ENCODE results near the gene LMAN2. TPM values are rescaled to one million over a fixed set of nuclear protein-coding genes. Genes with fewer than 3 reads are reported as not detected.

LMAN2 gene
- total RNA-seq, 2 experiments from 2014 or later, result 110 to 116 TPM

DNA sequence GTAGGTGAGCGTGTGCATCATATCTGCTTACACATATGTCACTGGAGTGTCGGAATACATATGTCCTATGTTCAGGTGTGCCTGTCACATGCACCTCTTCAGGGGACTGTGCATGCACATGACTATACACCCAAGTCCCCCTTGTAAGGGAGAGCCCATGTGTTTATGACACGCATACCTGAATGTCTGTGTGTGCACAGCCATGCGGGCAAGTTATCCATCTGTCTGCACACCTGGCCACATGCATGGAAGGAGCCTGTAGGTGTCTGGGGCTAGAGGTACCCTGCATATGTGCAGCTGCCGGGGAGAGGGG, 5.6 kb upstream of the LMAN2 start:
- POLR2A ChIA-PET, result interaction anchor here (1.0 to 2.6 kb wide), 6 partner anchors 30 to 114 kb away, joined by 3 to 13 read pairs (median 4); no protein-coding TSS in a partner anchor
- peaks cover 60% of the 10 kb centered on the region for H3K4me1 Mint-ChIP-seq
- H3K27ac Mint-ChIP-seq, result peak overlapping the region; percentile 83
- DNase-seq (no peak), ATAC-seq (ENCODE audit: low read depth) (no peak)
- H3K36me3 Mint-ChIP-seq, result peaks cover 24% of the 10 kb centered on the region
- peak overlapping the region; percentile 92 for H3K4me3 Mint-ChIP-seq
- peaks cover 12% of the 10 kb centered on the region for H3K9me3 Mint-ChIP-seq
- no peaks in the 10 kb centered on the region for H3K27me3 Mint-ChIP-seq

DNA sequence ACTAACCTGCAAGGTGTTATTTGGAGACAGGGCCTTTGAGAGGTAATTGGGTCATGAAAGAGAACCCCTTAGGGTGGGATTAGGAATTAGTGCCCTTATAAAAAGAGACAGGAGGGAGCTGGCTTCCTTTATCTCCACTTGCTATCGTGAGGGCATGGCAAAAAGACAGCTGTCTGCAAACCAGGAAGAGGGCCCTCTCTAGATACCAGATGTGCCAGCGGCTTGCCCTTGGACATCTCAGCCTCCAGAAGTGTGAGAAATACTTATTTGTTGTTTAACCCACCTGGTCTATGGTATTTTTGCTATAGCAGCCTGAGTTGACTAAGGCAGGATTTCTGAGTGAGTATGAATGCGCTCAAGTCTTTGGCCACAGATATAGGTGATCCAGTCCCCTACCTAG, 5.3 kb upstream of the LMAN2 start:
- Mint-ChIP-seq H3K4me3 (peak overlapping the region; percentile 92), H3K9me3 (peaks cover 12% of the 10 kb centered on the region), H3K27me3 (no peaks in the 10 kb centered on the region), H3K36me3 (peaks cover 24% of the 10 kb centered on the region), H3K27ac (peak overlapping the region; percentile 83), H3K4me1 (peaks cover 58% of the 10 kb centered on the region)
- POLR2A ChIA-PET, result interaction anchor here (1.0 to 2.6 kb wide), 5 partner anchors 29 to 114 kb away, joined by 3 to 13 read pairs (median 4); no protein-coding TSS in a partner anchor
- ATAC-seq (ENCODE audit: low read depth) (no peak), DNase-seq (no peak)

DNA sequence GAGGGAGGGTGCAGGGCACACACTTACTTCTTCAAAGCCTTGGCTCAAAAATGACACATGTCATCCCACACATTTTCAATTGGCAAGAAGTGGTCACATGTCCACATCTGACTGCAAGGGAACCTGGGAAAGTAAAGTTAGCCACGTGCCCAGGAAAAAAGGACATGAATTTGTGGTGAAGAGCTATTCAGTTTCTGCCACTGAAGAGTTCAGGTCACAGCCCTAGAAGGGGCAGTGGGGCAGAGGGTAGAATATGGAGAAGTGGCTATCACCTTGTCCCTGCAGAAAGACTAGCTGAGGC, 4.3 kb upstream of the LMAN2 start:
- DNase-seq, result no peak
- H3K27me3 Mint-ChIP-seq, result no peaks in the 10 kb centered on the region
- ATAC-seq (ENCODE audit: low read depth), result no peak
- H3K27ac Mint-ChIP-seq, result no peak overlapping the region
- H3K9me3 Mint-ChIP-seq, result peaks cover 12% of the 10 kb centered on the region
- no peak overlapping the region for H3K4me3 Mint-ChIP-seq
- POLR2A ChIA-PET, result interaction anchor here (1.1 to 2.6 kb wide), 5 partner anchors 17 to 76 kb away, joined by 3 to 13 read pairs (median 5); partner anchors contain the start of genes PRELID1 and RAB24
- peaks cover 24% of the 10 kb centered on the region for H3K36me3 Mint-ChIP-seq
- peaks cover 55% of the 10 kb centered on the region for H3K4me1 Mint-ChIP-seq

DNA sequence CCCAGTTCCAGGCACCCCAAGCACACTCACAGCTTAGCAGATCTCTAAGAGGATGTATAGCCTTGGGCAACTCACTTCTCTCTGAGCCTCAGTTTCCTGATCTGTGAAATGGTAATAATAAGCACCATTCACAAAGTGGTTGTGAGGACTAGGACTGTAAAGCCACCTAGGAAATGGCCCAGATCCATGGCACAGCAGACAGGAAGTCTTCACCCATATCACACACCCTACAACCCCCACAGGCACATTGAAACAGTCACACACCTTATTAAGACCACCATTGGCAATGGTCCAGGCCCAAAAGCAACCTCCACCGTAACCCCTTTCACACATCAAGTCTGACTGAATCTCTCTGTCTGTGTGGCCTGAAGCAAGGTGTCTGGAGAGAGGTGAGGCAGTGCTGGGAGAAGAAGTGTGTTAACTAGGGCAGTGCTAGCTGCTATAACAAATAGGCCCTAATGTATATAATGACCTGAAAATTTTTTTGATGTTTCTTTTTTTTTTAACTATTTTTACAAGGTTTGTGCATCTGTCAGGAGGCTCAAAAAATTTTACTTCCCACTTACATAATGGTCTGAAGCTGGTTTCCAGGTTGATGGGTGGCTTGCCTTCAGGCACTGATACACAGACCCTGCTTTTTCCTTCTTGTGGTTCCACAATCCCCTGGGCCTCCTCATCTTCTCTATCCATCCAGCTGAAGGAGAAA, 3.8 kb upstream of the LMAN2 start:
- peak overlapping the region; percentile 6 for H3K4me3 Mint-ChIP-seq
- DNase-seq (no peak), ATAC-seq (ENCODE audit: low read depth) (no peak)

DNA sequence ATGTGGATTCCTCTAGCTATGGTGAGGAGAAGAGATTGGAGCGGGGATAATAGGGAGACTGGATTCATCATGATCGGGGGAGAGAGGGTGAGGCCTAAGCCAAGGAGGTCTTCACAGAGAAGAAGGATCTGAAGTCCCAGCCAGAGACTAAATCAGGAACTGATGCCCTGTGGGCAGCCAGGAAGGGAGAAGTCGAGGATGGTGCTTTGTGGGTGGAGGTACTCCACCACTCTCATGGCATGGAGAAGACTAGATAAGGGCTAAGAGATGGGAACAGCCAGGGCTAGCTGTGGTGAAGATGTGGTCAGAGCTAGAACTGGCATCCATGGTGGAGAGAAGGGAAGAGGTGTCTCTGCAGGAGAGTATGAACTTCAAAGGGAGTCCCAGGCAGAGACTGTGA, 3.2 kb upstream of the LMAN2 start:
- peak overlapping the region; percentile 6 for H3K4me3 Mint-ChIP-seq
- H3K9me3 Mint-ChIP-seq, result peaks cover 12% of the 10 kb centered on the region
- POLR2A ChIA-PET, result interaction anchor here (1.4 to 1.6 kb wide), 3 partner anchors 51 to 73 kb away, joined by 3 to 5 read pairs (median 3); partner anchors contain the start of genes PRELID1 and RAB24
- no peaks in the 10 kb centered on the region for H3K27me3 Mint-ChIP-seq
- H3K4me1 Mint-ChIP-seq, result peaks cover 60% of the 10 kb centered on the region
- DNase-seq (no peak), ATAC-seq (ENCODE audit: low read depth) (no peak)
- peaks cover 21% of the 10 kb centered on the region for H3K36me3 Mint-ChIP-seq
- no peak overlapping the region for H3K27ac Mint-ChIP-seq

More for the DNA sequence above, 3.8 kb upstream of the LMAN2 start:
- peaks cover 24% of the 10 kb centered on the region for H3K36me3 Mint-ChIP-seq
- no peak overlapping the region for H3K27ac Mint-ChIP-seq
- H3K27me3 Mint-ChIP-seq, result no peaks in the 10 kb centered on the region
- peaks cover 12% of the 10 kb centered on the region for H3K9me3 Mint-ChIP-seq
- H3K4me1 Mint-ChIP-seq, result peaks cover 60% of the 10 kb centered on the region
- POLR2A ChIA-PET, result interaction anchor here (1.1 to 1.6 kb wide), 4 partner anchors 17 to 72 kb away, joined by 3 to 5 read pairs (median 4); partner anchors contain the start of genes PRELID1 and RAB24

DNA sequence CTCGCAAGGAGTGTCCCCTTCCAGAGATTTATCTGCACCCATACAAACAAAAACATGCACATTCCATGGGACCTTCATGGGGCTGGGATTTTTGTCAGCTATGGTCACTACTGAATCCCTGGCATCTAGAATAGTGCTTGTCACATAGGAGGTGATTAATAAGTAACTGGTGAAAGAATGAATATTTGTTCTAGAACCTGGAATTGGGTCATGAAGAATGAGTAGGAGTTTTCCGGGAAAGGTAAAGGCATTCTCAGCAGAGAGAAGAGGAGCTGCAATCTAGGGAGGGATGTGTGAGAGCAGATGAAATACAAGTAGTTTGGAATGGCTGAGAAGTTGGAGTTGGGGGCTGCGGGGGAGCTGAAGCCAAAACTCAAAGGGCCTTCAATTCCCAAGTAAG, 2.8 kb upstream of the LMAN2 start:
- no peak overlapping the region for H3K4me3 Mint-ChIP-seq
- no peaks in the 10 kb centered on the region for H3K27me3 Mint-ChIP-seq
- no peak for DNase-seq
- POLR2A ChIA-PET, result interaction anchor here (1.4 kb wide), 1 partner anchor 73 kb away, joined by 3 read pairs; no protein-coding TSS in a partner anchor
- H3K9me3 Mint-ChIP-seq, result peaks cover 12% of the 10 kb centered on the region
- H3K4me1 Mint-ChIP-seq, result peaks cover 59% of the 10 kb centered on the region
- peaks cover 18% of the 10 kb centered on the region for H3K36me3 Mint-ChIP-seq
- no peak overlapping the region for H3K27ac Mint-ChIP-seq
- no peak for ATAC-seq (ENCODE audit: low read depth)

DNA sequence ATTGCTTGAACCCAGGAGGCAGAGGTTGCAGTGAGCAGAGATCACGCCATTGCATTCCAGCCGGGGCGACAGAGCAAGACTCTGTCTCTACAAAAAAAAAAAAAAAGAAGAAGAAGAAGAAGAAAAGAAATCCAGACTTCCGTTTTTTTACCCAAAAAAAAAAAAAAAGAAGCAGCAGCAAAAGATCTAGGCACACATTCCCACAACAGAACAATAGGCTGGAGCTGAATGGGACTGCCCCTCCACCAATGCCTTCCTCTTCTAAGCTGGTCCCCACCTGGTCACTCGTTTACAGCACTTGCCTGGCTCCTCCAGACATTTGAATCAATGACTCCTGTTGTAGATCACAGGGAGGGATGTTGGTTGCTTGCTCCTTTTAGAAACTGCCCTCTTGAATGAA, 1.6 kb upstream of the LMAN2 start:
- POLR2A ChIA-PET, result interaction anchor here (0.7 to 3.0 kb wide), 2 partner anchors 73 to 96 kb away, joined by 5 to 11 read pairs; partner anchors contain the start of gene GRK6
- peaks cover 11% of the 10 kb centered on the region for H3K36me3 Mint-ChIP-seq
- peak overlapping the region; percentile 1 for H3K27ac Mint-ChIP-seq
- peaks cover 12% of the 10 kb centered on the region for H3K9me3 Mint-ChIP-seq
- H3K27me3 Mint-ChIP-seq, result no peaks in the 10 kb centered on the region
- ATAC-seq (ENCODE audit: low read depth), result no peak
- no peak for DNase-seq
- peaks cover 56% of the 10 kb centered on the region for H3K4me1 Mint-ChIP-seq
- peak overlapping the region; percentile 47 for H3K4me3 Mint-ChIP-seq

DNA sequence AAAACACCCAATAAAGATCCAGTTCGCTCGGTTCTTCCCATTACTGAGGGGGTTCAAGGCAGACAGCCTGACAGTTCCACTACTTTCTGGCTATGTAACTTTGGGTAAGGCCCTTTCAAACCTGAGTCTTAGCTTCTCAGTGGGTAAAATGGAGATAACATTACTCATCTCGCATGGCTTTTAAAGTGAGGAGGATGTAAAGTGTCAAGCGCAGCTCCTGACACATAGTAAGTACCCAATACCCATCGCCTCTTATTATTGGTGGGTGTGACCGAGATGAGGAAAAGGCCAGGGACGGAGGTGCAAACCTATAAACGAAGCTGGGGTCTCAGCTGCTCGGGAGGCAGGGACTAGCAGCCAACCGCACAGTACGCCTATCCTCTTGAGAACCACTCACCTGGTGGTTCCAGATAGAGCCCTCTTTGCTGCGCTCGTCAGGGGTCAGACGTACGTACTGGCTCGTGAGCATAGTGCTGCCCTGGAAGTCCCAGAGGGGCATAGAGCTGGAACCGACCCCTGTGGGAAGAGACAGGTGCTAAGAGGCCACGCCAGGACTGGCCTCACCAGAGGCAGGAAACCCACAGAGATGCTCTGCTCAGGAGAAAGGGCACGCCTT, 584 bp downstream of the LMAN2 start:
- no peak for ATAC-seq (ENCODE audit: low read depth)

DNA sequence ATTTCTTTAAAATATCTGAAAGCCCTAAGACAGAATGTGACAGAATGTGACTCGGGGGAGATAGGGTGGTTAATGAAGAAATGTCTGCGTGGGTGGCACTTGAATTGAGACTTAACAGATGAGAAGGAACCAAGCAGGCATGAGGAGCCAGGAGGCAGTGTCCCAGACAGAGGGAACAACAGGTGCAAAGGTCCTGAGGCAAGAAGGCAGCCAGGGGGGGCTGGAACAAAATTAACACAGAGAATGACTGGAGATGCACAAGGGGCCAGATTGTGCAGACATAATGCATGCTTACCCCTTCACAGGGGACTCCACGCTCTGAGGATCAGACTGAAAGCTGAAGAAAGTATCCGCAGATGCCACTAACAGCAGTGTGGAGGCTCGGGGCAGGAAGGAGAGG, 1.7 kb downstream of the LMAN2 start:
- DNase-seq, result no peak
- ATAC-seq (ENCODE audit: low read depth), result no peak
- Mint-ChIP-seq H3K4me1 (peaks cover 36% of the 10 kb centered on the region), H3K27ac (peak overlapping the region; percentile 73), H3K27me3 (no peaks in the 10 kb centered on the region), H3K4me3 (peak overlapping the region; percentile 99), H3K9me3 (peaks cover 7% of the 10 kb centered on the region), H3K36me3 (peaks cover 15% of the 10 kb centered on the region)
- POLR2A ChIA-PET, result interaction anchor here (3.1 kb wide), 1 partner anchor 37 kb away, joined by 18 read pairs; no protein-coding TSS in a partner anchor

More for the DNA sequence above, 584 bp downstream of the LMAN2 start:
- H3K9me3 Mint-ChIP-seq, result peaks cover 12% of the 10 kb centered on the region
- peak overlapping the region; percentile 100 for H3K27ac Mint-ChIP-seq
- H3K4me3 Mint-ChIP-seq, result peak overlapping the region; percentile 99
- no peak for DNase-seq
- H3K36me3 Mint-ChIP-seq, result peaks cover 13% of the 10 kb centered on the region
- H3K4me1 Mint-ChIP-seq, result peaks cover 45% of the 10 kb centered on the region
- POLR2A ChIA-PET, result interaction anchor here (1.8 to 3.1 kb wide), 5 partner anchors 10 to 121 kb away, joined by 5 to 19 read pairs (median 11); partner anchors contain the start of gene GRK6
- no peaks in the 10 kb centered on the region for H3K27me3 Mint-ChIP-seq

DNA sequence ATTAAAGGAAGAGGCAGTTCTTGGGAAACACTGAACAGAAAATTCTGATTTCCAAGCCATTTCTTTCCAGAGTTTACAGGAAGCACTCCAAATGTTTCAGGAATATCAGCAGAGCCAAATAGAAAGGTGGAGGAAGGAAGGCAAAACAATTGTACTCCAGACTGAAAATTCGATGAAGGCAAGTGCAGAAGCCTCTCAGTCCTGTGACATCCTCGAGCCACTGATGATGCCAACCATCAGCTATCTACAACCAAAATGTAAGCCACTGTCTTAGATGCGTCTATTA, 2.2 kb downstream of the LMAN2 start:
- Mint-ChIP-seq H3K4me1 (peaks cover 31% of the 10 kb centered on the region), H3K27ac (no peak overlapping the region), H3K4me3 (peak overlapping the region; percentile 99), H3K36me3 (peaks cover 11% of the 10 kb centered on the region), H3K9me3 (peaks cover 2% of the 10 kb centered on the region), H3K27me3 (no peaks in the 10 kb centered on the region)
- no peak for DNase-seq
- POLR2A ChIA-PET, result interaction anchor here (0.8 kb wide), 1 partner anchor 9 kb away, joined by 3 read pairs; no protein-coding TSS in a partner anchor
- no peak for ATAC-seq (ENCODE audit: low read depth)

DNA sequence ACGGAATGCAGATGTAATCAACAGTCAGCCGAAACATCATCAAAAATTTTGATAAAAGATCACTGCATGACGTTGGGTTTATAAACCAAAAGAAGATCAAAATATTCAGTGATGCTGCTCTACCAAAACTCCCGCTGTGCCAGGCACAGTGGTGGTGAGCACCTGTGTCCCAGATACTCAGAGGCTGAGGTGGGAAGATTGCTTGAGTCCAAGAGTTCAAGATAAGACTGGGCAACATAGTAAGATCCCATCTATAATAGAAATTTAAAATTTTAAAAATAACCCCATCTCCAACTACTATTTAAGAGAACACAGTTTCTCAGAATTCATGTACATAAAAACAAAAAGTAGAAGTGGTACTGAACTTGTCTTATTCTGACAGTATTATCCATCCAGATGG, 3.8 kb downstream of the LMAN2 start:
- Mint-ChIP-seq H3K27ac (peak overlapping the region; percentile 25), H3K27me3 (no peaks in the 10 kb centered on the region), H3K4me1 (peaks cover 33% of the 10 kb centered on the region), H3K36me3 (peaks cover 15% of the 10 kb centered on the region), H3K4me3 (no peak overlapping the region), H3K9me3 (no peaks in the 10 kb centered on the region)
- DNase-seq (no peak), ATAC-seq (ENCODE audit: low read depth) (no peak)
- POLR2A ChIA-PET, result no interaction called here

DNA sequence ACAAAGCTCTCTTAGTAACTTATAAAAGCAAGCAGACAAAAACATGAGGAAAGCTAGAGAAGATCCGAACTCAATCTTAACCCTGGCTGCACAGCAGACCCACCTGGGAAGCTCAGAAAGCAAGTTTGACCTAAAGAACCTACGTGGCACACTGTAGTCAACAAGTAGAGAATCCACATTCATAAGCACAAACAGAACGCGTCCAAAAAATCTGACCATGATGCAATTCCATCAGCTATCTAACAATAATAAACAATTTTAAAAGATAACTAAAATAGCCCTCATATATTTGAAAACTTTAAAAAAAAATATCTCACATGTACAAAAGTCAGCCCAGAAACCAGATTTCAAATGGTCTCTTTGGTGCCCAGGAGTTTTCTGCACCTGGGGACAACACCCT, 4.6 kb downstream of the LMAN2 start:
- Mint-ChIP-seq H3K36me3 (peaks cover 16% of the 10 kb centered on the region), H3K27me3 (no peaks in the 10 kb centered on the region), H3K4me3 (no peak overlapping the region), H3K4me1 (peaks cover 32% of the 10 kb centered on the region), H3K9me3 (no peaks in the 10 kb centered on the region), H3K27ac (peak overlapping the region; percentile 16)
- POLR2A ChIA-PET, result interaction anchor here (0.7 kb wide), 1 partner anchor 163 kb away, joined by 3 read pairs; the partner anchor contains the start of gene DOK3
- ATAC-seq (ENCODE audit: low read depth) (no peak), DNase-seq (no peak)

DNA sequence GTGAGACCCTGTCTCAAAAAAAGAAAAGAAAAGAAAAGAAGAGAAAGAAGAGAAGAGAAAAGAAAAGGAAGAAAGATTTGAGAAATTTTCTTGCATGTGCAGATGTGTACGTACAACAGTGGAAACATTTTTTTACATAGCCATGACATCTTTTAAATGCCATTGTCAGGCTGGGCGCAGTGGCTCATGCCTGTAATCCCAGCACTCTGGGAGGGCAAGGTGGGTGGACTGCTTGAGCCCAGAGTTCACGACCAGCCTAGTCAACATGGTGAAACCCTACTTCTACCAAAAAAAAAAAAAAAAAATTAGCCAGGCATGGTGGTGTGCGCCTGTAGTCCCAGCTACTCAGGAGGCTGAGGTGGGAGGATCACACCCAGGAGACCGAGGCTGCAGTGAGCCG, 6.6 kb downstream of the LMAN2 start:
- H3K4me3 Mint-ChIP-seq, result no peak overlapping the region
- no peaks in the 10 kb centered on the region for H3K27me3 Mint-ChIP-seq
- POLR2A ChIA-PET, result no interaction called here
- no peak overlapping the region for H3K27ac Mint-ChIP-seq
- H3K36me3 Mint-ChIP-seq, result peaks cover 27% of the 10 kb centered on the region
- H3K4me1 Mint-ChIP-seq, result peaks cover 24% of the 10 kb centered on the region
- no peak for DNase-seq
- H3K9me3 Mint-ChIP-seq, result no peaks in the 10 kb centered on the region
- no peak for ATAC-seq (ENCODE audit: low read depth)

All from activated naive CD8-positive, alpha-beta T cell treated with anti-CD3 and anti-CD28 coated beads, Interleukin-2, amount 10 ng/mL, durations not matched to agents 7 days and 5 days (primary cell).